Measurements from ENCODE around the gene ESPL1. TPM values are rescaled to one million over a fixed set of nuclear protein-coding genes. Genes with fewer than 3 reads are reported as not detected.

The ESPL1 gene
- total and polyA plus RNA-seq, 9 donors, result 0.11 to 1.6 (median 0.37) TPM

- WGBS, 3 donors, result 89 to 90% (median 89%) methylated on average over 10 of the region's 10 CpGs
- DNase-seq, result peak in 1 of 5 donors; percentile 6
- Histone ChIP-seq H3K4me1 (ENCODE audit: insufficient read depth) (peaks cover 4% of the 10 kb centered on the region), H3K4me3 (no peak overlapping the region), H3K27me3 (no peaks in the 10 kb centered on the region), H3K36me3 (no peaks in the 10 kb centered on the region), H3K9me3 (no peaks in the 10 kb centered on the region), H3K27ac (no peak overlapping the region)
- TF ChIP-seq EP300 (IDR thresholded peaks at IDR 0.05) (no peak), CTCF (IDR thresholded peaks at IDR 0.05) (no peak), POLR2A (IDR thresholded peaks at IDR 0.05) (no peak)
- intact Hi-C loops (cut with DNase I), result no loop called here
These were observed 42.3 kb upstream of the ESPL1 start for GRCh38 chr12:53225635-53226424.

DNA sequence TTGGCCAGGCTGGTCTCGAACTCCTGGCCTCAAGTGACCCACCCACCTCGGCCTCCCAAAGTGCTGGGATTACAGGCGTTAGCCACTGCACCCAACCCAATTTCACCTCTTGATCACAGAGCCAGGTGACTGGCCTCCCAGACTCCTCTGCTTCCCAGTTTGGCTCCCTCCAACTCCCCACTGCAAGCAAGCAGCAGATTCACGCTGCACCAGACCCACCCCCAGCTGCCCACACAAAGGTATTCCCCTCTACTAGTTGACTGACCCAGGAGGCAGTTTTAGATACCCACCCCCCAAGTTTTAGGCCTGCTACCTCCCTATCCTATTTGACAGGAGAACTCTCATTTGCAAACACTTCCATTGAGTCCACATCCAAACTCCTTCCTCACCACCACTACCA lies 41.3 kb upstream of the ESPL1 start:
- WGBS, 3 donors, result 93 to 97% (median 93%) methylated on average over 4 of the region's 4 CpGs
- H3K4me1 ChIP-seq (ENCODE audit: insufficient read depth), result peaks cover 9% of the 10 kb centered on the region
- no peaks in the 10 kb centered on the region for H3K27me3 ChIP-seq
- H3K9me3 ChIP-seq, result no peaks in the 10 kb centered on the region
- intact Hi-C loops (cut with DNase I), result no loop called here
- no peak overlapping the region for H3K27ac ChIP-seq
- TF ChIP-seq EP300 (IDR thresholded peaks at IDR 0.05) (no peak), POLR2A (IDR thresholded peaks at IDR 0.05) (no peak), CTCF (IDR thresholded peaks at IDR 0.05) (no peak)
- H3K36me3 ChIP-seq, result no peaks in the 10 kb centered on the region
- DNase-seq, result no peak
- H3K4me3 ChIP-seq, result no peak overlapping the region

DNA sequence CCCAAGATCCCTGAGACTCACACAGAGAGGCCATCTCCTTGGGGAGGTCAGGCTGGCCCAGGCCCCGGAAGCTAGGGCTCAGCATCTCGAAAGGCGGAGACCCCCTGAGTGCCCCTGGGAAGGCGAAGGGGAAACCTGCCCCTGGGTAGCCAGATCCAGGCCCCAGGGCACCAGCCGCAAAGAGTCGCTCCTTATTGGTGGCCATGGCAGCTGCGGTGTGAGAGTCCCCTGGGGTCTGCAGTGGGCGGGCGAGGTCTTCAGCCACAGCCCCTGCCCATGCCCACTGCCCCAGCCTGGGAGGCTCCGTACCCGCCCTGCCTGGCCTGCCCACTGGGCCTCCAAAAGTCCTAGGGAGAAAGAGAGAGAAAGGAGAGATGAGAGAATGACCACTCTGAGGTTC lies 40.8 kb upstream of the ESPL1 start:
- H3K4me3 ChIP-seq, result no peak overlapping the region
- no peak overlapping the region for H3K27ac ChIP-seq
- DNase-seq, result no peak
- TF ChIP-seq EP300 (IDR thresholded peaks at IDR 0.05) (no peak), CTCF (IDR thresholded peaks at IDR 0.05) (no peak), POLR2A (IDR thresholded peaks at IDR 0.05) (no peak)
- 93 to 98% (median 97%) methylated on average over 11 of the region's 11 CpGs for WGBS, 3 donors
- no peaks in the 10 kb centered on the region for H3K9me3 ChIP-seq
- H3K4me1 ChIP-seq (ENCODE audit: insufficient read depth), result peaks cover 8% of the 10 kb centered on the region
- intact Hi-C loops (cut with DNase I), result no loop called here
- no peaks in the 10 kb centered on the region for H3K27me3 ChIP-seq
- no peaks in the 10 kb centered on the region for H3K36me3 ChIP-seq

DNA sequence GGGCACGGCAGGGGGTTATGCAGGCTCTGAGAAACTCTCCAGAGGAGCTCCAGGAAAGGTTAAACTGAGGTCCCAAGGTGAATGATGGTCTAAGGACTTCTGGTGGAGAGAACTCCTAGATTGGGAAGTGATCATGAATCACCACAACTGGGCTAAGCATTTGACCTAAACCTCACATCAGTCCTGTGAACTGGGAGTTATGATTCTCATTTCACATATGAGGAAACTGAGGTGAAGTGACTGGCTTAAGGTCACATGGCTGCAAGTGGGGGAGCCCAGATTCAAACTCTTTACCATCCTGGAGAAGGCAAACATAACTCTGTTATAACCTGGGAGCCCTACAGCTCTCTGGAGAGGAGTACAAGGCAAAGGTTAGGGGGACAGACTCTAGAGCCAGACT lies 40.3 kb upstream of the ESPL1 start:
- Histone ChIP-seq H3K27ac (no peak overlapping the region), H3K27me3 (no peaks in the 10 kb centered on the region), H3K4me3 (no peak overlapping the region), H3K9me3 (no peaks in the 10 kb centered on the region), H3K4me1 (ENCODE audit: insufficient read depth) (peaks cover 11% of the 10 kb centered on the region), H3K36me3 (no peaks in the 10 kb centered on the region)
- 71 to 83% (median 80%) methylated on average over 1 of the region's 1 CpG for WGBS, 3 donors
- intact Hi-C loops (cut with DNase I), result no loop called here
- TF ChIP-seq POLR2A (IDR thresholded peaks at IDR 0.05) (no peak), CTCF (IDR thresholded peaks at IDR 0.05) (no peak), EP300 (IDR thresholded peaks at IDR 0.05) (no peak)
- DNase-seq, result no peak

All from ovary (tissue), 9 donors.